ENCODE data around the gene SH2D5.

SH2D5 gene

DNA sequence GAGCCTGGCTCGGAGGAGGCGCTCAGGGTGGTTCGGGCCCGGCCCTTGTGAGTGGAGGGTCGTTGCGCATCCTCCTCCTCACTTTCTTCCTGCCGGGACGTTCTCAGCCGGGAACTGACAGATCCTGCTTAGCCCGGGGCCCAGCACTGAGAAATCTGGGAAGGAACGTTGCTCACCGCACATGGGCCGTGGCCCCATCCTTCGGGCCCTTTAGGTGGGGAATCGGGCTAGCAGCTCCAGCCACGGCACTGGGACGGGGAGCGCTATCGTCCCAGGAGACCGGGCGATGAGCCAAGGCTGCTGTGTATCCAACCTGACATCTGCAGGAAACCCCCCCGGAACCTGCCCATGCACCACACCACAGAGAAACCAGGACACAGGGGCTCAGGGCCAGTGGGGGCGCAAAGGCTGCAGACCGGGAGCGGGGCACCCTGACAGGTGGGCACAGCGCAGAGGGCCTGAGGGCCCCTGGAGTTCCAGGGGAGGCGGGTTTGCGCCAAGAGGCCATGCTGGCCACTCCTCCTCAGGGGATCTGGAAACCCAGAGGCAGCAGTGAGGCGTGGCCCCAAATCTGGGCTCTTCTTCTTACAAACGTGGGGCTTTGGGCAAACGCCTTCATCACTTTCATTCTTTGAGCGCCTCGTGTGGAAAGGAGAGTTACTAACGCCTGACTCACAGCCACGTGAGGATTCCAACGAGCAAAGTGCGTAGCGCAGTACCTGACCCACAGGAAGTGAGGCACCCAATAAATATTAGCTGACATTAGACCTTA is at the start of gene SH2D5:
Gene SH2D5, minus strand, starts transcription at position 116 of the 772 bp plus-strand sequence. CDS start 4,659 bp downstream, outside the sequence.
- DNase-seq (ENCODE audit: low spot score) = peak; percentile 93

DNA sequence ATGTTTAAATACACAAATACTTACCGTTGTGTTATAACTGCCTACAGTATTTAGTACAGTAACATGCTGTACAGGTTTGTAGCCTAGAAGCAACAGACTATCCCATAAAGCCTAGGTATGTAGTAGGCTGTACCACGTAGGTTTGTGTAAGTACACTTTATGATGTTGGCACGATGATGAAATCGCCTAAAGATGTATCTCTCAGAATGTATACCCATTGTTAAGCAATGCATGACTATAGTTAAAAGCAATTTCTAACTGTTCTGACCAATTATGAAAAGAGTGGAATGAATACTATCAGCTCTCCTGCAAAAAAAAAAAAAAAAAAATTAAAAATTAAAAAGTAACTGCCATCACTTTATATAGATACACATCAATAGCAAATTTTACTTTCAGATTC is 43.2 kb upstream of the SH2D5 start:
- no peak for DNase-seq (ENCODE audit: low spot score)

DNA sequence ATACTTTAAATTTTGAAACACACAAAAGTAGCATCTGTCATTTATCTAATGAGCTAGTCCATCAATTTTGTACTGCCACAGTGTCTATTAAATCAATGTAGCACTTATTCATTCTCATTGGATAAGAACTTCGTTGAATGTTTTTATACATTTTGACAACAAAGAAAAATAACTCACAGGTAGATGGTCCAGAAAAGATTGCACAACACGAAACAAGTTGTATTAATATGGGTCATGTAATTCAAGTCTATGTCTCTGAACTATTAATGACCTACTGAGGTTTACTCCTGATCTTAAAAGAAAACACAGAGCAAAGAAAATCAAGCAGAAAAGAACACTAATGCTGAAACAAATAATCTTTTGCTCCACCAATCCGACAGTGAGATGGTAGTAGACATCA is 39.3 kb upstream of the SH2D5 start:
- DNase-seq (ENCODE audit: low spot score) = no peak

DNA sequence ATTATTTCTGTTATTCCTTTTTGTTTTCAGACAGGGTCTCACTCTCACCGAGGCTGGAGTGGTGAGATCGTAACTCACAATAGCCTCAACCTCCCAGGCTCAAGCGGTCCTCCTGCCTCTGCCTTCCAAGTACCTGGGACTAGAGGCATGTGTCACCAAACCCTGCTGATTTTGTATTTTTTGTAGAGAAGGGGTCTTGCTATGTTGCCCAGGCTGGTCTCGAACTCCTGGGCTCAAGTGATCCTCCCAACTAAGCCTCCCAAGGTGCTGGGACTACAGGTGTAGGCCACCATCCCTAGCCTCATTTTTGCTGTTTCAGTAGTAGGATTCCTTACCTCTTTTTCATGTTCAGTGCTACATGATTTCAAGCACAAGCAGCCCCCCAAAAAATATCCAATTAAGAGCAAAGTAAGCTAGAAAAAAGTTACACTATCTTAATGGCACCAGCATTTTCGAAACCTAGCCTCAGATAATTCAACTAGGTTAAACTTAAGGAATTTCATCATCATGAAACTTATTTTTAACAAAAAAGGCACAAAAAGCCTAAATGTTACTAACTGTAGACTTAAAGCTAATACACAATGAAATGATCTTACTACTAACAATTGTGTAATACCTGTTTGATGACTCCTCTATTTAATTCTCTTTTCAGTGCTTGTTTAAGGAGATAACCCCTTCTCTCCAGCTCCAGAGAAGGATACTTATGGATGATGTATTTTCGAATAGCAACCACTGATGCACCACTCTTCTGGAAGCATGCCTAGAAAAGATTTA is 38.0 kb upstream of the SH2D5 start:
- no peak for DNase-seq (ENCODE audit: low spot score)

DNA sequence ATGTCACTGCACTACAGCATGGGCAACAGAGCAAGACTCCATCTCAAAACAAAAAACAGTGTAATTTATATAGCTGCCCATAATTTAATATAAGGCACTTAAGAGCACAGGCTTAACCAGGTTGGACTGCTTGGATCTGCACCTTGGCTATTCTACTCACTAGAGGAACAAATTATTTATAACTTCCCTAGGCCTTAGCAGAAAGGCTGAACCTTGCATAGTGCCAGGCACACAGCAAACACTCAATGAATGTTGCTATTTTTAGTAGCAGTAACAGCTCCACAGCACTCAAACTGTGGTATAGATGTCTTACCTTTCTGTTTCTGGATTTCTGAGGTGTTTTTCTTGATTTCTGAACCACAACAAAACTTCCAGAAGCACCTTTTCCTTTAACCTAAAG is 34.8 kb upstream of the SH2D5 start:
- DNase-seq (ENCODE audit: low spot score) = no peak

DNA sequence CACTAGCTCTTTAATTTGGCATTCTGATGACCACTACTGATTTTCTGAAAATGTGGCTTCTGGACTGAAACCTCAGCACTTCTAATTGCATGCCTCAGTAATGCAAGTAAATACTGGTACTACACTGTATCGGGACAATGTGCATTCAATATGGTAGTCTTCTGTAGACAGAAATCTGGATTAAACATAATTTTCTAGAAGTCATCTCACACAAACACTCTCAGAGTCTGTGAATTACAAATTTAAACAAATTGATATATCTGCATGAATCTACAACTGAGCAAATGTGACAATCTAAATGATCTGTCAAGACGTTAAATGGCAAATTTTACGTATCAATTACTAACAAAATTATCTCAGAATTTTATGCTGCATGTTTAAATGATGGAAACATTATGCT is 30.9 kb upstream of the SH2D5 start:
- no peak for DNase-seq (ENCODE audit: low spot score)

DNA sequence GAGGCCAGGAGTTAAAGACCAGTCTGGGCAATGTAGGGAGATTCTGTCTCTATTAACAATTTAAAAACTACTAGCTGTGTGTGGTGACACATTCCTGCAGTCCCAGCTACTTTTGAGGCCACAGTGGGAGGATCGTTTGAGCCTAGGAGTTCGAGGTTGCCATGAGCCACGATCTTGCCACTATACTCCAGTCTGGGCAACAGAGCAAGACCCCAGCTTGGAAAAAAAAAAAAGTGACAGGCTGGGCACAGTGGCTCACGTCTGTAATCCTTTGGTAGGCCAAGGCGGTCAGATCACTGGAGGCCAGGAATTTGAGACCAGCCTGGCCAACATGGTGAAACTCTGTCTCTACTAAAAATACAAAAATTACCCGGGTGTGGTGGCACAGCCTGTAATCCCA is 27.8 kb upstream of the SH2D5 start:
- no peak for DNase-seq (ENCODE audit: low spot score)

DNA sequence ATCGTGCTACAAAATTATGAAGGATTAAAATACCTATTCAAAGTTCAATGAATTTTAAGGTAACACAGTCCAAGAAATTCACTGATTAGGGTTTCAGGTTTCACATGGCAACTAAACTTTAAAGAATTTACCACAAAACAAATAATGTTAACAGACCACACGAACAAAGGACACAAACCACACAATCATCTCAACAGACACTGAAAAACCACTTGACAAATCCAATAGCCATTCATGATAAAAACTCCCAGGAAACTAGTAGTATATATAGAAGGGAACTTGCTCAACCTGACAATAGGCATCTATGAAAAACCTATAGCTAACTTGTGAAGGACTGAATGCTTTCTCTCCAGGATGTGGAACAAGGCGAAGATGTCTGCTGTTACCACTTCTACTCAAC is 21.1 kb upstream of the SH2D5 start:
- DNase-seq (ENCODE audit: low spot score) = no peak

DNA sequence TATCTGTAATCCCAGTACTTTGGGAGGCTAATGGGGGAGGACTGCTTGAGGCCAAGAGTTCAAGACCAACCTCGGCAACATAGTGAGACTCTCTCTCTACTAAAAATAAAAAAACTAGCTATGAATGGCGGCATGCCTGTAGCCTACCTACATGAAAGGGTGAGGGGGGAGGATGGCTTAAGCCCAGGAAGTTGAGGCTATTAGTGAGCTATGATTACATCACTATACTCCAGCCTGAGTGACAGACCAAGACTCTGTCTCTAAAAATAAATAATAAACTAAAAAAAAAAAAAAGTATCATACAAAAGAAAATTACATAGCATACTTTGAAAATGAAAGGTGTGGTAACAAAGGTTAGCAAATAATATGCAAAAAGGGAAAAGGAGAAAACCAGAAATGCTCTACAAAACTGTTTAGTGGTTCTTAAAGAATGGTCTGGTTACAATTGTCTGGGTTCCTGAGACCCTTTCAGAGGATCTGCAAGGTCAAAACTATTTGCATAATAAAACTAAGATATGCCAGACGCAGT is 19.0 kb upstream of the SH2D5 start:
- DNase-seq (ENCODE audit: low spot score) = no peak

DNA sequence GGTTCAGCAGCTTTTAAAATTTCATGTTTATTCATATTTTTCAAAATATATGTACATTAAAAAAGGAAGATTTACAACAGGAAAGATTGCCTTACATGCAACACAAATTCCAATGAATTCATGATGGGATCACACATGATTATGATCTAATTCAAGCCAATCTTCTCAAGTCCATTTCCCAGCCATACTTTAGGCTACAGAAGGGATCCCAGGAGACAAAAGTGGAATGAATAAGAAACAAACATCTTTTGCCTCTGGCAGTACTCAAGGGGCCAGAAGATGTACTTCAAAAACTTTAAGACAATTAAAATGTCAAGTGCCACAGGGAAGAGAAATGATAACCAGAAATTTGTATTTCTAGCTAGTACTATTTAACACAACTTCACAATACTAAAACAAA is 10.2 kb upstream of the SH2D5 start:
- DNase-seq (ENCODE audit: low spot score) = no peak

DNA sequence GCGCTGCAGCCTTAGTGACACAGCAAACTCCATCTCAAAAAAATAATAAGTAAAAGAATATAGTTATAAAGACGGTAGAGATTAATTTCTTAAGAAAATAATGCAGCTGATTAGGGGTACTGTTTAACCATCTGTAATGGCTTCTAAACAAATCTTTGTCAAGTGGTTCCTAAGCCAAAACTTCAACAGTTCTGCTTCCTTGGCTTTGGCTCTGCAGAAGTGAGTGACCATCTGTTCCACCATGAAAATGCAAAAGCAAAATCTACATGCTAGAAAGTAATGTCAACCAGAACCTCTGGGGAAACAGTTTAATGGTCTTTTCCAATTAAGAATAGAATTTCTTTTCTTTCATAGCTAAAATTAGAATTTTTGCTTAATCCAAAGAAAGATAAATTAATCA is 8.3 kb upstream of the SH2D5 start:
- peak; percentile 47 for DNase-seq (ENCODE audit: low spot score)

DNA sequence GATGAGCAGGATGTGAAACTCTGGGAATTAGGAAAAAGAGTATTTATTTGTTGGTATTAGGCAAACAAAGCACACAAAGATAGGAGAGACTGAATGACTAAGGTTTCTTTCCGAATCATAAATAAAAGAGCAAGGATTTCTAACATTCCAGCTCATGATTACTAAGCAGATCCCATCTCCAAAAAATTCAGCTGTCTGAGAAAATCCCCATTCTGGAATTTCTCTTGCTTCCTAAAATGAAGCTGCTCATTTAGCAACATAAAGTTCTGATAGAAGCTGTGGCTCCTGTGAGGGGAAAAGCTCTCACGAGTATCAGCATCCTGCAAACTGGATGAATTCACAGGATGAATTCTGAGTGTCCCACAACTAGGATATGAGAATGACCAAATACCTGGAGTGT is 6.7 kb upstream of the SH2D5 start:
- DNase-seq (ENCODE audit: low spot score) = no peak

DNA sequence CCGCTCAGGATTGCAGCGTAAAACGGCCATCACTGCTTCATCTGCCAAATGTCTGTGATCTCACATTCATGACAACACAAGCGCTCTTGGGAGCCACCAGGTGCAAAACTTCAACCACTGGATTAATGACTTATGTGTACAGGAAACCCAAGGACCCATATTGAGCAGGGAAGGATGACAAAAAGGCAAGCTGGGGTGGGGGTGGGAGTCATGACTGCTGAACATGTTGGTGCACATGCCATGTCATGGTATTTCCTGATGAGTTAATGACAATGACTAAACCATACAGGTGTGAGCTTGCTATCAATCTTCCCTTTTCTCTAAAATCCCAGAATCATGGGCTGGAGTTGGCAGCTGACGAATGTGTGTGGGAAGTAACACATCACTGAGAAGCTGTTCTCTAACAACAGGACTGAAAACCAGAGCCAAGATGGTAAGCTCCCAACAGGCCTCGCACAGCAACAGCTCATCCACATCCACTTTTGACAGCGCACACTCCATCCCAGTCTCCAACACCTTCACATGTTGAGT is 3.1 kb upstream of the SH2D5 start:
- DNase-seq (ENCODE audit: low spot score) = no peak

DNA sequence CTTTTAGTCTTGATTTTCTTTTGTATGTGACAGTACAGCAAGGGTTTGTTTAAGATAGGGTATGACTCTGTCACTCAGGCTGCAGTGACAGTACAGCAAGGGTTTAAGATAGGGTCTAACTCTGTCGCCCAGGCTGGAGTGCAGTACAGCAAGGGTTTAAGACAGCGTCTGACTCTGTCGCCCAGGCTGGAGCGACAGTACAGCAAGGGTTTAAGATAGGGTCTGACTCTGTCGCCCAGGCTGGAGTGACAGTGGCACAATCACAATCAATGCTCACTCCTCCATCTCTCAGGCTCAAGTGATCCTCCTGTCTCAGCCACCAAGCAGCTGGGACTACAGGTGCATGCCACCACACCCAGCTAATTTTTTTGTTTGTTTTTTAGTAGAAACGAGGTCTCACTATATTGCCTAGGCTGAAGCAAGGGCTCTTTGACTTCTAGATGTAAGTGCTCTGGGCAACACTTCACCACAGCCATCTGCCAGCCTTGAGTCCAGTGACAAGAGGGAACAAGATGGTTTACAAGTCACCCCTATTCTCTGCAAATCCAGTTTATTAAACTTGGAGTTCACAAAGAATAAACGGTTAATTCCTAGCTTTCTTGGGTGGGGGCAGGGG is 965 bp upstream of the SH2D5 start:
- peak; percentile 37 for DNase-seq (ENCODE audit: low spot score)

DNA sequence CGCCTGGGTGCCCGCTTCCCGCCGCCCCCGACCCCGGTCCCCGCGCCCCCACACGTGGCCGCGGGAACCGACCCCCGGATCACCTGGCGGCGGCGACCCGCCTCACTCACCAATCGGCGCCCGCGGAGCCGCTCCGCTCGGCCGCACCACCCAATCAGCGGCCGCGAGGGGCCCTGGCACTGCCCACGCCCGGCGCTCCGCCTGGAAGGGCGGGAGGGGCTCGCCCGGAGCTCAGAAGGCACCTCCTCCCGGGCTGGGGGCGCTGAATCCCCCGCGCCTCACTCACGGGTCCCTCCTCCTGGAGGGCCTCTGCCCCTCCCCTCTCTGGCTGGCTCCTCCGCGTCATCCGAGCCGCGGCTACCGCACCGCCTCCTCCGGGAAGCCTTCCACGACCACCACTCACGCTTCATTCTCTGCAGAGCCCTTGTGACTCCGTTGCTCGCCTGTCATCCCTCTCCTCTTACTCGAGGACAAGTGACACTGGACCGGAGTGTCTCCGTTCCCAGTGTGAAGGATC is 374 bp downstream of the SH2D5 start:
- peak; percentile 71 for DNase-seq (ENCODE audit: low spot score)

DNA sequence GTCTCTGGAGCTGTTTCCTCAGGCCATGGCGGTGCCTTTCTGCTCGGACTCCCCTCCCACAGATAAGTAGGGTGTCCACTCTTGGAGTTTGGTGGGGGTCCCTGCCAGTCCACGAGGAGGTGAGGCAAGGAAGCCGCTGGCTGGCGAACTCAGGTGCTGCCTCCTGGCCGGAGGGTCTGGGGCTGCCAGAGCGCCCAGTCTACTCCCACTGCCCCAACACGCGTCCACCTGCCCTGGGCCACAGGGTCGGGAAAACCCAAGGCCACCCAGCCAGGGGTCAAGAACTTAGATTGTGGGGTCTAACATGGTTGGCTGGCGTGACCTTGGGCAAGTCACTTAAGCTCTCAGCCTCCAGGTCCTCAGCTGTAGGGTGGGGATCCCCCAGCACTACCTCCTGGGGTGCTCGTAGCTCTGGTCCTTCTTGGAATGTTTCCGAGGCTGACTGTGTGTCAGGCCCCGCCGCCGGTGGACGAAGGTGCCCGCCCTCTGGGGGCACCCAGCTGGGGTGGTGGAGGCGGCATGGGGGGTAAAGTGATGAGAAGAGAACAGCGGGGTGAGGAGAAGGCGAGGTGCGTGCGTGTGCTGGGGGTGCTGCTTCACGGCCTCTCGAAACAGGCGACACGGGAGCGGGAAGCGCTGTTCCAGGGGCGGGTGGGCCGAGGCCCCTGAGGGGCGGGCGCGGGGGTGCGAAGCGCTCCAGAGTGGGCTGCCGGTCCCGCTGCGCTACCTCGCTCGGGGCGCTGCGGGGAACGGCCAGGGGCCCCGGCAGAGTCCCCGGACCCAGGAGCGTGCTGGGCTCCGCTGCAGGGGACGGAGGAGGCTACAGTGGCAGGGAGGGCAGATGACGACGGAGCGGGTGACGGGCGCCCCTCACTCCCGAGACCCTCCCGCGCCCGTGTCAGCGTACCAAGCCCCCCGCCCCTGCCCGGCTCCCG is 1.2 kb downstream of the SH2D5 start:
- DNase-seq (ENCODE audit: low spot score) = no peak

DNA sequence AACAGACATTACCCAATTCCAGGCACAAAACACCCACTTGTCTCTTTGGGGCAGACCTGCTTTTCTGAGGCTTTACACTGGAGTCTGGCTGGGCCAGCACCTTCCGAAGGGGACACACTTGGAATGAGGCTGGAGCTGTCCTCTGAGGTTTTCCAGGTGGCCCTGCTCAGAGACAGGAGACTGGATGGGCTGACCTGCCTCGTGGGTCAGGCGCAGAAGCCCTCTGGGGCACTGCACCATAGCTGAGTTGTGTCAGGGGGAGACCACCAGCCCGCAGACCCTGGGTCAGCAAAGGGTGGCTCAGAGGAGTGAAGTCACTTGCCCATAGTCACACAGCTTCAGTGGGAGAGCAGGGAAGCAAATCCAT is 1.8 kb downstream of the SH2D5 start:
- no peak for DNase-seq (ENCODE audit: low spot score)

DNA sequence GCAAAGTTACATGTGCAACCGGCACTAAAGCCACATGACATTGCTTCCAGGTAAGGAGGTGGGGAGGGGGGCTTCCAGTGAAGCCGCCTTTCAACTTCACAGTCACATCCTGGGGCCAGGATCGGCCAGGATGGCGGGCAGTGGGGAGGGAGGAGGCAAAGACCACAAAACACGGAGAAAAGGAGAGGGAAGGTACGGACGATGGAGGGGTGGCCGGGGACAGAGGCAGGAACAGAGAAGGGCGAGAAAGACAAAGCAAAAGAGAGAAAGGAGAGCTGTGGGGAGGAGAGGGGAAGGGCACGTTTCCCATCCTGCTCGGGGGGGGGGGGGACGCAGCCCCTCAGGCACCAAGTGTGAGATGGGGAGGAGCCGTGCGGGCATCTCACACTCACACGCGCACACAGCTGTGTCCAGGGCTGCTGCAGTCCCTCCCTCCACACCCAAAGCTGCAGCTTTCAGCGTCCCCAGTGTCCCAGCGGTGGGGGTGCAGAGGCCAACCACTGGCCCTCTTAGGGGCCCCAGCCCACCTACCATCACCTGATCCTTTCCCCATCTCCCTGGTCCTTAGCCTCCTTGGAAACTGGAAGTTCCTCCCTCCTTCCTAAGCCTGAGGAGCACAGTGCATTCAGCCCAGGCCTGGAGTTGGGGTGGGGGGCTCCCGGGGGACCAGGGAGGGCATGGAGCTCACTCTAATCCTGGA is 2.4 kb downstream of the SH2D5 start:
- DNase-seq (ENCODE audit: low spot score) = no peak

DNA sequence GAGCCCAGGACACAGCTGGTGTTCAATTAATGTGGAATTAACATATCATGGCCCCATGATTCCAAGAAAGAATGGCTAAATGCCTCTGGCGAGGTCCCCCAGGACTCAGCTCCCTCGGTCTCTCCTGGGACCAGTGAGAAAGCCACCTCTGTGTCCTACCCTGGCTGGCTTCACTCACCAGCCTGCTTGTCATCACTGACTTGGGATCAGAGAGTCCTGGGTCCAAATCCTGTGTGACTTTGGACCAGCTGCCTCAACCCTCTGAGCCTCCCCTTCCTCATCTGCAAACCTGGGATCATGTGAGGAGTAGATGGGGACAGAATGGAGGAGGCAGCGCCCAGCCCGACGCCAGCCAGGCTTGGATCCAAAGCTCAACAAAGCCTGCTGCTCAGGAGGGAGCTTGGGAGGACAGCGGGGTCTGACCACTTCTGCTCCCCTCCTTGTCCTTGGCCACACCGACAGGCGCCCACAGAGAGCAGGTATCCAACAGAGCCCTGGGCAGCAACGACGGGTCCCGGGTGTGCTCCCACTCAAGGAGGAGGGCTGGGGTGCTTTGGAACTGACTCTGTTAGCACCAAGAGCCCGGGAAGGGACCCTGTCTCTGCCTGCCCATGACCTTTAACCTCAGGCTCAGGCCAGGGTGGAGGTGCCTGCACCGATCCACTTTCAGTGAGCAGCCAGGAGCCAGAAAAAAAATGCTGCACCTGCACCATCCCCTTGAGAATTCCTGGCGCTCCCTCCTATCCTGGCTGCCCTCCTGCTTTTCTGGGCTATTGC is 3.2 kb downstream of the SH2D5 start:
- DNase-seq (ENCODE audit: low spot score) = no peak

Data from cerebellar cortex (tissue), 1 donor.